GM20000 (cell line): ENCODE results near the gene TET1.

Experiments used
- DNase-seq: peaks from one replicate; pipeline ENCODE4 v3.0.0; 2012; ENCODE audit warnings: low spot score
- CTCF ChIP-seq: IDR thresholded peaks from 2 replicates; pipeline ENCODE4 v1.5.1; 2012; ENCODE audit warnings: mild to moderate bottlenecking, control low read depth; ENCODE audit errors: extremely low read depth, missing control alignments

The TET1 gene

DNA sequence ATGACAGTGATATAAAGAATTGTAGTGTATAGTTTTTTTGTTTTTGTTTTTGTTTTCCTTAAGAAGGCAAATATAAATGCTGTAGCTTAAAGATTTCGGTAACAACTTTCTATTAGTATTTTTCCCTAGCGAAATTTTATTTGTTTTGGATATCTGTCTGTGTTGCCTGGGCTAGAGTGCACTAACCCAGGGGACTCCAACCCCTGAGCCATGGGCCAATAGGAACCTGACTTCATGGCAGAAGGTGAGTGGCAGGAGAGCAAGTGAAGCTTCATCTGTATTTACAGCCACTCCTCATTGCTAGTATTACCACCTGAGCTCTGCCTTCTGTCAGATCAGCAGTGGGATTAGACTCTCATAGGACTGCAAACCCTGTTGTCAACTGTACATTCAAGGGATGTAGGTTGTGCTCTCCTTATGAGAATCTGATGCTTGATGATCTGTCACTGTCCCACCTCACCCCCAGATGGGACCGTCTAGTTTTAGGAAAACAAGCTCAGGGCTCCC is 95.5 kb downstream of the TET1 start:
- no peak for DNase-seq
- no peak for TF ChIP-seq CTCF

DNA sequence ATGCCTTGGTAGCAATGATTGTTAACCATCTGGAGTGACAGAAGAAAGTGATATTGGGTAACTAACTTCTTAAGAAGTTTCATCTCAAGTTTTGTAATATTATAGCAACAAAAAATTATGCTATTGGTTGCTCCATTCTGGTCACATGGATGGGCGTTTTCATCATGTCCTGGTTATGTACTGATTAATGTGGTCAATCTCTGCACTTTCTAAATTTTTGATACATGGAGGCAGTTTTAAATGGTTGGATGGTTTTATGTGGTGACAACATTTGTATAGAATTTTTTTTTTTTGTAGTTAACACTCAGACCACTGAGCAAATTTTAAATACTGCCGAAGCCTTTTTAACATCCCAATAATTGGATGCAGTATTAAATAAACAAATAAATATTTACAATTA is 105.7 kb downstream of the TET1 start:
- DNase-seq = no peak
- no peak for TF ChIP-seq CTCF

DNA sequence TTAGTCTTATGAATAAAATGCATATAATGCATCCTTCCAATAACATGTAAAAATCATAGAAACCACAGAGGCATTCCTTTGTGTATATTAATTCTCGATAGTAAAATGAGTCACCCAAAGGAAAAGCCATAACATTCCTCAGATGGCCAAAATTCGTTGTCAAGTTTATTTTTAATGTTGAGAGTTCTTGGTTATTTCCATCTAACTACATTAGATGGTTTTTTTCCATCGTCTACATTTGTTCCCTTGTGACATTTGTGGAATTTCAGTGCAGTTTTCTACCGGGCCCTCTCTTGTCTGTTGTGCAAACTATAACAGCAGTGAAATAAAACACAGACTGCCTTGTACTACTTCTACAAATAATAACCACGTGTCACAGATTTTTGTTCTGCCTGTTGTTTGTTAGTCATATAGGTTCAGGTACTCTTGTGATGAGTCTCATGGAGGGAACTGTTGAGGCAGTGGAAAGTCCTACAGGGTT is 106.2 kb downstream of the TET1 start:
- no peak for DNase-seq
- TF ChIP-seq CTCF = no peak

- no peak for TF ChIP-seq CTCF
- no peak for DNase-seq
Measured at GRCh38 chr10:68668231-68668630, 108.1 kb downstream of the TET1 start.

DNA sequence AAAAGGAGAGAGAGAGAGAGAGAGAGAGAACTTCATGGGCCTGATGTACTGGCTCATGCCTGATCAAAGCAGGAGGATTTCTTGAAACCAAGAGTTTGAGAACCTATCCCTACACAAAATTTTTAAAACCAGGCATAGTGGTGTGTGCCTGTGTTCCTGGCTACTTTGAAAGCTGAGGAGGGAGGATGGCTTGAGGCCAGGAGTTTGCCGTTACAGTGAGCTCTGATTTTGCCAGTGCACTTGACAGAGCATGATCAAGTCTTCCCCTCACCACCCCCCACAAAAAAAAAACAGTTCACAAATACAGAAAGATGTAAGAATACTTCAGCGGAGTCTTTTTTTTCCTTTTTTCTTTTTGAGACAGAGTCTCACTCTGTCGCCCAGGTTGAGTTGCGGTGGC is 108.8 kb downstream of the TET1 start:
- no peak for DNase-seq
- no peak for TF ChIP-seq CTCF

DNA sequence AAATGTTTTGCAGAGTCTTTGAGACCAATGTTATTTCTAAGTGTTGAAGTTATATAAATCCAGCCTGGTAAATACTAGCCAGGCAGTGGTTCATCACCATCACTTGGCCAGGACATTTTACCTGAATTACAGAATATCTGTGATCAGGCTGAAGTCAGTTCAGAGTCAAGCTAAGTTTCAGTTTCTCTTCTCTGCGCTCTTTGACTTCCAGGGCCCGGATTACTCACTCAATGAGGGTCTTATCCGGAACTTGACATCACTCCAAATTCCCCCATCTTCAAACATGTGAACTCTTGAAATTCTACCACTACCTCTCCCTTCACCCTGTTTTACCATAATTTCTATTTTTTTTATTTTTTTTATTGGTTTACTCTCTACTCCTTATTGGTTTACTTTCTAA is 124.3 kb downstream of the TET1 start:
- DNase-seq = peak; percentile 30

GRCh38 chr10:68696018-68696417 is 135.9 kb downstream of the TET1 start:
- no peak for DNase-seq
- no peak for TF ChIP-seq CTCF

More for the DNA sequence above, 124.3 kb downstream of the TET1 start:
- TF ChIP-seq CTCF = no peak
